Right renal pelvis (tissue), 4 donors: ENCODE data around the gene TMX4. TPM values are rescaled to one million over a fixed set of nuclear protein-coding genes. Genes with fewer than 3 reads are reported as not detected.
A peak's percentile ranks its signal among the peaks of the same experiment; 100 is the strongest.
"Not testable (repeated sequence)": the region's sequence is repeated elsewhere in the genome, so short reads cannot be mapped to it uniquely, and the experiment has no call there.

ENCODE experiments used
- DNase-seq, 4 donors: peaks; one replicate each; pipeline ENCODE4 v3.0.0-alpha.2; 2013; ENCODE audit warnings: low read depth in 4 of 4, low spot score in 3 of 4, missing footprints in 1 of 4
- polyA plus RNA-seq, 4 donors: library from polyadenylated mRNA; unstranded; fragments of 120-200 nt; gene quantifications; one replicate each; pipeline ENCODE4 v1.2.1, GENCODE V29; 2013; ENCODE audit not compliant: insufficient read length in 4 of 4

Gene TMX4, protein sequence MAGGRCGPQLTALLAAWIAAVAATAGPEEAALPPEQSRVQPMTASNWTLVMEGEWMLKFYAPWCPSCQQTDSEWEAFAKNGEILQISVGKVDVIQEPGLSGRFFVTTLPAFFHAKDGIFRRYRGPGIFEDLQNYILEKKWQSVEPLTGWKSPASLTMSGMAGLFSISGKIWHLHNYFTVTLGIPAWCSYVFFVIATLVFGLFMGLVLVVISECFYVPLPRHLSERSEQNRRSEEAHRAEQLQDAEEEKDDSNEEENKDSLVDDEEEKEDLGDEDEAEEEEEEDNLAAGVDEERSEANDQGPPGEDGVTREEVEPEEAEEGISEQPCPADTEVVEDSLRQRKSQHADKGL
- polyA plus RNA-seq, result 10 to 100 TPM; 64.4 to 99.4 (median 86.1) TPM

DNA sequence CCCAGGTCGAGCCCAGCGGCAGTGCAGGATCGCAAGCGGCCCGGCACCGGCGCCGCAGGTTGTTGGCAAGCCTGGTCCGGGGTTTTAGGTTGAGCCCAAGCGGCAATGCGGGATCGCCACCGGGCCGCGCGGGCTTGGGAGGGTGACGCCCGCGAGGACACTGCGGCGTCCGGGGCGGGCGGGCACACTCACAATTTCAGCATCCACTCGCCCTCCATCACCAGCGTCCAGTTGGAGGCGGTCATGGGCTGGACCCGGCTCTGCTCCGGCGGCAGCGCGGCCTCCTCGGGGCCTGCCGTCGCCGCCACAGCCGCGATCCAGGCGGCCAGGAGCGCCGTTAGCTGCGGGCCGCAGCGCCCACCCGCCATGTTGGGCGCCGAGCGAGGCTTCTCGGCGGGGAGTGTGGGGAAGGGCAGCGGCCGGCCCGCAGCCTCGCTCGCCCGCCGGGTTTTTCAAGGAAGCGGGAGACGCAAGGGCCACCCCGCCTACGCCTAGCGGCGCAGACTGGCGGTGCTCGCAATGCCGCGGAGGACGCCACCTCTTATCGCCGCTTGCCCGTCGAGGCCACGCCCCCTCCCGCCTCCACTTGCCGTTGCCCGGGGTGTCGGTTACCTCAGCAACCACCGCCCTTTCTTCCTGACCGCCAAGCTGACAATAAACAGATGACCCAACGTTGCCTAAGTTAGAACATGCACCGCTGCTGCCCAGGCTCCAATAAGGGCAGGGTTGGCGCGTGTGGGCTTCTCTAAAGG, at the start of gene TMX4:
TSS of gene TMX4 (minus strand) at position 516 of the 752 bp plus-strand sequence. CDS start at position 368, 148 bp downstream.
- peak; percentile 77 to 90 (median 82) for DNase-seq

DNA sequence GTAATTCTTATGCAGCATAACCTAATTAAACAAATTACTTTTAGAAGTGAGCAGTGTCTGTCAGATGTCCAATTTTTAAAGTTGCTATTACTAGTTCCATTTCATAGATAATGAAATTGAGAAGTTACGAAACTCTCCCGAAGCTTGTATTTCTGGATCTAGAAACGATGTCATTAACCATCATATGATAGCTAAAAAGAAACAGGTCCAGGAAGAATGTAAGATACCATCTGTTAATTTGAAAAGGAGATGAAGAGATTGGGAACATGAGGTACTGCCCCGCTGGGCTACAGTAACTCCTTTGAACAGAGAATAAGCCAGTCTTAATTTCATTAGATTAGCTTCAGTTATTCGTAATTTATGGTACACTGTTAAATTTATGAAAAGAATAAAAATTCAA, 47.5 kb upstream of the TMX4 start:
- no peak for DNase-seq

DNA sequence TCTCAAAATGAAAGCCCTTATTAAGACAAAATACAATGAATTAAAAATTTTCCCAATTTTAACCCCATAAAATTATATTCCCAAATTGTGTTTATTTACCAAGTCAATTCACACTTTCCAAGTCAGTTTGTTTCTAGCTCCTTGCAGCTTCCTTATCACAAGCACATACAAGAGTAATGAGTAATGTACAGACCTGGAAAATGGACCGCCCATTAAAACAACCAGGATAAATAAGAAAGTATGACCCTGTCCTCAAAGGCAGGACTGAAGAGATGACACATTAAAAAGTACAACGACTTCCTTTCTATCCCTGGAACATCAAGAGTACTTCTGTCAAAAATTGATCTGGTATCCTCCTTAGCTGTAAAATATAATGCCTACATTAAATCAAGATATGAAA, 47.1 kb upstream of the TMX4 start:
- no peak for DNase-seq

DNA sequence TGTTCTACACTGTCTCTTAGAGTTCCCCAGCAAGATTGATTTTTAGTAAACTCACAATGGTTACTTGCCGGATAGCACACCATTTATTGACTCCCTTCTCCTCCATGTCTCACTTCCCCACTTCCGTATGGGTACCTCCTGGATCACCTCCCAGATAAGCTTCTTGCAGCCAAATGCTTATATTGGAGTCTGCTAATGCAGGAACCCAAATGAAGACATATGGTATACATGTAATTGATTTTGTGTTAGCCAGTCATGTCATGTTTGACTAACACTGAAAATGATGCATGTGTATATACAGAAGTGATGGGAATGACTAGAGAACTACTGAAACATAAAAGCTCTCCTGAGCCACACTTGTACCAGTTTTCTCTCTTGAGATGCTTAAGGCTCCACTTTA, 46.1 kb upstream of the TMX4 start:
- no peak for DNase-seq

DNA sequence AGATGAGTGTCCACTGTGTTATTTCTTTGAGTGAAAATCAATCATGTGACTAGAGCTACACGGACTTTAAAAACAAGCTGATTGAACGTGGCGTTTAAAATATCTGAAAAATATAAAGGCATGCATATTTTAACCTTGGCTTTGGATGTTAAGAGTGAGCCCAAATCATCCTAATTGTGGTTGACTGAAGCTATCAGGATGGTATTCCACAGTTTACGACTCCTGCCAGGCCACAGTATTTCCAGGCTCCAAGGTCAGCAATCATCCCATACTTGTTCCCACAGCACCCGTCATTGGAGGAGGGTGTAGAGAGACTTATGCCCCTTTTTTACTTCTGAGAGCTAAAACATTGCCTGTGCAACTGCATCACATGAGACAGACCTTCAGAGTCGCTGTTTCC, 43.2 kb upstream of the TMX4 start:
- no peak for DNase-seq

DNA sequence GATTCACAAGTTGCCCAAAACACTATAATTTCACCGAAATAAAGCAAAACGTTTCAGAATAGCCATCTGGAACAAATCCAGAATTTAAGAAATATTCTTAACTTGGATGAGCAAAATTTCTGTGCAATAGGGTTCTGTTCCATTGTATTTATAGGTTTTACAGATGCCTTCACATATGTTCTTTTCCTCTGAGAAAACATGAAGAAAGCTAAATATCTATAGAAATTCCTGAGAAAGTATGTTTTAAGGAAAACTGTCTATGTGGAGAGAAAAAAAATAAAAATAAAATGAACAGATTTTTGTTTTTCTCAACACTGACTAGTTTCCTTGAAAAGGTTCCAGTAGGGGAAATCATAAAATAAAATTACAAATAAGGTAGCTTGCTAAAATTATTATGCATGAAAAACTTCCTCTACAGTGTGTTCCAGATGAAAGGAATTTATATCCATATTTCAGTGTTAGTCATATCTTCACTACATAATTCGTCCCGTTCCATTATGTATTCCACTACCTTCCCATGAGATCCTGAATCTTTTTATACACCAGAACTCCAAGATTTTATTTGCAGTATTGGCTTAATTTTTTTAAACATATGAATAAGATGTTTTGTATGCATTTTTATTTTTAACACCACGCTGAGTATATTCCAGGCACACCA, 42.4 kb upstream of the TMX4 start:
- no peak for DNase-seq

DNA sequence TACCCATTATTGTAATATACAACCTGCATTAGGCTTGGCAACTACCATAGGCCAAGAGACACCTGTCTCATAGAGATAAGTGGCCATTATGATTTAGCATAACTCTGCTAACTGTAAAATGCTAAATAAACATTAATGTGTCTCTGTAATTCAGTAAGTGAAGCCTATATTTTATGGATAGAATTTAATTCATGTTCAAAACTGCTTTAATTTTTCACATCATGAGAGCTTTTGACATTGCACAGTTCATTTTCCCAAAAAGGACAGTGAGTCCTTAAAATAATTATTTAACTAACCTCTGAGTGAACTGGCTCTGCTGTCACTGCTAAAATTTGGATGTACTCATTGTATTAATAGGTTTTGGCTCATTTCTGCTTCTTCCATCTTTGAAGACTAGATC, 41.4 kb upstream of the TMX4 start:
- DNase-seq, result no peak

DNA sequence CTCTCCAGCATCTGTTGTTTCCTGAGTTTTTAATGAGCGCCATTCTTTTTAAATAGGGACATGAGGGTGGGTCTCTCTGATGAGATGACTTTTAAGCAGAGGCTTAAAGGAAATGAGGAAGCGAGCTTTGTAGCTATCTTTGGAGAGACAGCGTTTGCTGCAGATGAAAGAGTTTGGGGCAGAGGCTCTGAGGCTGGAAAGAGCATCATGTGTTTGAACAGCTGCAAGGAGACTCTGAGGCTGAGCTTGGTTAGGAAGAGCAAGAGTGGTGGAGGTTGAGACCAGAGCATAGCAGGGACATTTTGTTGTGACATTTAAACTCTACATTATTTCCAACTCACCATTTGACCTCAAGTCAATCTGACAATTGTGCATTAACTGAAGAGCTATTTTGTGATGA, 38.3 kb upstream of the TMX4 start:
- no peak for DNase-seq

DNA sequence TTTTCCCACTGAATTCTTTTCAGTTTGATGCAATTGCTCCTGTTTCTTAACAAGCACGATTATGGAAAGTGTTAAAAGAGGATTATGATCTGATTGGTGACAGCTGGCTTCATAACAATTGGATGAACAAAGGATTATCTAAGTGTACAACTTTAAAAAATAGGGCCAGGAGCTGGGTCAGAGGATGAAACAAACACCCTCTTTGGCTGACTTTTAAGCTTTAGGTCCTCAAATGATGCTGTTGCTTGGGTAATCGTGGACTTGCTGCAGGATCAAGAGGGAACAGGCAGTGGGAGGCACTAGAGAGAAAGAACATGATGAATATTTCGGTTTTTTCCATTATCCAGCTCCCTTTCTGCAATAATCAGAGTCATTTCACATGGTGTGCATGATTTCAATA, 35.5 kb upstream of the TMX4 start:
- no peak for DNase-seq

DNA sequence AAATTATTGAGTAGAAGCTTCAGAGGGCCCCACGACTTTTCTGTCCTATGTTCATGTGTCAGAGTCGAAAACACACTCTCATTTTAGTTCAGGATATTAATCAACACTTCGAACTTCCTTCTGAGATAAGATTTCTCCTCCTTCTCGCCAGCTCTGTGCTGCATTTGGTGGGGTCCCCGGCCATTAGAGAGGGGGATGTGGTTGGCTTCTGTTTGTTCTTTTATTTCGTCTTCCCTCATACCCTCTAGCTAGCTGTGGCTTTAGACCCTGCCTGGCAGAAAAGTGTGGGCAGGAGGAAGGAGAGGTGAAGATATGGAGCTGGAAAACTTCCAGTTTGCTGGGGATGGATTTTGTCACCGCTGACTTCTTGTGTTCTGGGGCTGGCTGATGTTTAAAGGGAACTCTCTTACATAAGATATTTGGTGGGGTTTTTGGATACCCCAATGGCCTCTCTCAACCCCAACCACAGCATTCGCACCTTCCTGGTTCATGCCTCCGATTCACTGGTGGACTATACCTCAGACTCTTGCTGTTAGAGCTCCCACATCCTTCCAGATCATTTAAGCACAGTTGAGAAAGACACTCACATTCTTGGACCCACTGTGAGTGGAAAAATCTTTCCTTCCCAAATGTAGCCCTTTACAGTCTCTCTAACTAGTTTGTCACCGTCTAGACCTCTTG, 30.7 kb upstream of the TMX4 start:
- no peak for DNase-seq

DNA sequence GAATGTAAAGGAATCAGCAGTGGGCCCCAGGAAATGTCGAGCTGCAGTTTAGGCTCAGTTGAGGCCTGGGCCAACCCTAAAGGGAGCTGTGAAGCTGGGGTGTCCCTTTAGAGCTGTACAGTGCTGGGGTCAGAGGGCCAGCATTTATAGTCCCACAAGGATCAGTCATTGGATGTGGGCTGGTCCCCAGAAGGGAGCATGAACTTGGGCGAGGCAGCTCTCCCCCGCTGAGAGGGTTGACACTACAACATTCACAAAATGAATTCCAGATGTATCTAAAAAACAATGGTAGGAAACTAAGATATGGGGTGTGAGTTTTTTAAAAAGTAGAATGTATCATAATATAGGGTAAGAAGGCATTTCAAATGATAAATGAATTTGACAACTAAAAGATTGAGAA, 29.7 kb upstream of the TMX4 start:
- DNase-seq, result no peak

DNA sequence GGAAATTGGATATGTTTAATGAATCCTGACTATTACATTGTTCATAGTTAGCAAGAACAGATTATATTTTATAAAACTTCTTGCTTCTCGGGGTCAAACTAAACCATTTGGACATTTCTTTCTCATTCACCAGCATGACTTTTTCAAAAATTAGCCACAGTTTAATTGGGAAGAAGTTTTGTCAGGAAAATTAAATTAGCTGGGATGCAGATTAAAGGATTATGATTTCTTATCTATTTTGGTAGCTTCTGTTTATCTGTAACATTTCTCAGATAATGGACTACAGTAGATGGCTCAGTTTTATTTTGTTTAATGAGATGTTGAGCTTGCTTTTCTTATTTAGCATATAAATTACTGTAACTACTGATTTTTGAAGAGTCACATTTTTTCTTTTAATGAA, 26.4 kb upstream of the TMX4 start:
- DNase-seq, result no peak

DNA sequence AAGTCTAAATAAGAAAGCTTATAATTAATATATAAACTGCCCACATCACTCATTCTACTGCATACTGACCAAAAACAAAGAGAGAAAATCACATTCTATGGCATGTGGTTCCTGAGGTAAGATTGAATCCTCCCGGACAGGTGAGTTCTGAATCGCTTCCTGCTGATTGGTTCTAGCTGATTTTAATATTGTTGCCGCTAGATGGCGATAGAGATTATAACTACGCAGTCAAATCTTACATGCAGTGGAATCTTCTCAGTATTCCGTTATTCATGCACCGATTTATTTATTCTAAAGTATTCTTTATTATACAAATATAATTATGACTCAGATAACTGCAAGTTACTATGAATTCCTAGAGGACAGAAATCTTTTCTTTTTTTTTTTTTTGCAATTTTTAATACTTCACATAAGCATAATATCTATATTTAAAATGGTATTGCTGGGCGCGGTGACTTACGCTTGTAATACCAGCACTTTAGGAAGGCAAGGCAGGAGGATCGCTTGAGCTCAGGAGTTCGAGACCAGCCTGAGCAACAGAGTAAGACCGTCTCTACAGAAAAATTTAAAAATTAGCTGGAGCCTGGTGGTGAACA, 24.2 kb upstream of the TMX4 start:
- peak; percentile 42 to 61 (median 50) for DNase-seq

DNA sequence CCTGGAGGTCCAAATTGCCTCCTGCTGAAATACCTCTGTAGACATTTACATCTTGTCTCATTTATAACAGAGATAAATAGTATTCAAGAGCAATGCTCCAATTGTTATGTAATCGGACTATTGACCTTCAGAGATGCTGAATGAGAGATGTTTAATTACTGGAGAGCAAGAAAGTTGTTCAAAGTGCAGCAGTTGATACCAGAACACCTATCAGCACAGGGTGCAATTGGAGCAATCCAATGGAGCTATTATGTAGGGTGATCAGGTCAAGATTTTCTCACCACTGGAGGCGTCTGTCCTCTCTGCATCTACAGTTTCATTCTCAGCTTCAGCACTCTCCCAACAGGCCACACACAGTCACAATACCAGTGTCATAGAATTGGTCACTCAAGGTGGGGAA, 19.5 kb upstream of the TMX4 start:
- no peak for DNase-seq

DNA sequence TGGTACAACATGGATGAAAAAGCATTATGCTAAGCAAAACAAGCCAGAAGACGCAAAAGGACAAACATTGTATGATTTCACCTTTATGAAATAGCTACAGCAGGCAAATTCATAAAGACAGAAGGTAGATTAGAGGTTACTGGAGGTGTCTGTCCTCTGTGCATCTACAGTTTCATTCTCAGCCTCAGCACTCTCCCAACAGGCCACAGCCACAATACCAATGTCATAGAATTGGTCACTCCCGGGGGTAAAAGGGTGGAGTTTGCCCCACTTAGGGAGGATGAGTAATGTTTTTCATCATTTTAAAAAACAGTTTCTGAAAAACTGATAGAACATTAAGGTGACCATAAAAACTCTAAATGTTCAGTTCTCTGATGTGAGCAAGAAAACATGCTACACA, 17.2 kb upstream of the TMX4 start:
- DNase-seq, result no peak

DNA sequence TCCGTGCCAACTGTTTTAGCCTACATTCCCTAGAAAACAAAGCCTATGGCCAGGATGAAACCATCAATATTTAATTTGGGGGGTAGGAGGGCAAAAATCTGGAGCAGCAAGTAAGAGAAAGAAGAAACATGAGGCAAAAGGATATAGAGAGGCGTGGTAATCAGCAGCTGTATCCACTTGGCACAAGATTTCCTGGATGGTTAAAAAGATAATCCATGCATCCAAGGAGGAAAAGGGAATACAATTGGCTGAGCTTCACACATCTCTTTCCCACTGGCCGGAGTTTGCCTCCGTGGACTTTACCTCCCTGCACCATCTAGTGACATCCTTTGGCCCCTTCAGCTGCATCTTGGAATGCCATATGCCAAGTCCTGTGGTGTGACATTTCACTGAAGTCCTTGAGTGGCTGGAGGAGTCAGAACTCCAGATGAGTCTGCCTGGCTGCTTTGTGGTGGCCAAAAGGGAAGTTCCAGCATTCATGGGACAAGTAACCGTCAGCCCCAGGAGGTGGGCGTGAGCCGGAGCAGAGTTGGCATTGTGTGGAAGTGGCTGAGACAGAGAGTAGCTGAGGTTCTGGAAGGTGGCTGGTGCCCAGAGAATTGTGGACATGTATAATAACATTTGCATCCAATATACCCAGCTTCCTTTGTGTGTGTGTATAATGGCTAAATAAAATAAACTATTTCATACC, 13.7 kb upstream of the TMX4 start:
- DNase-seq, result no peak

DNA sequence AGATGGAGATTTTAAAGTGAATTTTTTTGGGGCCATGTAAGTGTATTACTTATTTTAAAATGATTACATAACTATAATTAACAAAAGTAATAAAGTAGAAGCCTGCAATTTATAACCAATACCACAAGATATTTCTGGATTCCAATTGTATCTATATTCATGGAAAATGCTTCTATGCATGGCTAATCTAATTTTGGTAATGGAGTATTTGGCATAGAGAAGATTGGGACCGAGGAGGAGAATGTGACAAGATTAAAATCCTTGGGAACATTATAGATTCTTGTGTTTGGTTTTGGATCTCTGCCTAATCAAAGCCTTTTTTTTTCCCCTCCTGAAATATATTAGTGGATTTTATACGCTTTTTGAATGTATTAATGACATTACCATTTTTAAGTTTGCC, 12.9 kb upstream of the TMX4 start:
- no peak for DNase-seq

DNA sequence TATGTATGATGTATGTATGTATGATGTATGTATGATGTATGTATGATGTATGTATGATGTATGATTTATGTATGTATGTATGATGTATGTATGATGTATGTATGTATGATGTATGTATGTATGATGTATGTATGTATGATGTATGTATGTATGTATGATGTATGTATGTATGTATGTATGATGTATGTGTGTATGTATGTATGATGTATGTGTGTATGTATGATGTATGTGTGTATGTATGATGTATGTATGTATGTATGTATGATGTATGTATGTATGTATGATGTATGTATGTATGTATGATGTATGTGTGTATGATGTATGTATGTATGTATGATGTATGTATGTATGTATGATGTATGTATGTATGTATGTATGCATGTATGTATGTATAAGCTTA, 12.0 kb upstream of the TMX4 start:
- DNase-seq, result not testable (repeated sequence)

DNA sequence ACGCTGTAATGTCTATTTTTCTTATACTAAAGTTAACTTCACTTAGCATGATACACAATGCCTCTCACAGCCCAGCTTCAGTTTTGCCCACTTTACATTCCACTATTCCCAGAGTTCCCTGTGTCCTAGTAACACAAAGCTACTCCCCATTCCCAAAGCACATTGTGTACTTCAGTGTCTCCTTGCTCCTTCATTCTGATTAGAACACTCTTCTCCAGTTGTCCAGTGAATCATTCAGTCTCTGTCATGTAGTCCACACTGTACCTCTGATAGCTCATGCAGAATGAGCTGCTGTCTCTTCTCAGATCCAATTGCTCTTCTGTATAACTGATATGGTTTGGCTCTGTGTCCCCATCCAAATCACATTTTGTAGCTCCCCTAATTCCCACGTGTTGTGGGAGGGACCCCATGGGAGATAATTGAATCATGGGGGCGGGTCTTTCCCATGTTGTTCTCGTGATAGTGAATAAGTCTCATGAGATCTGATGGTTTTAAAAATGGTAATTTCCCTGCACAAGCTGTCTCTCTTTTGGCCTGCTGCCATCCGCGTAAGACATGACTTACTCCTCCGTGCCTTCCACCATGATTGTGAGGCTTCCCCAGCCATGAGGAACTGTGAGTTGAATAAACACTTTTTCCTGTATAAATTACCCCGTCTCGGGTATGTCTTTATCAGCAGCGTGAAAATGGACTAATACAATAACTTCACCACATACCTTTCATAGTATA, 2.1 kb upstream of the TMX4 start:
- no peak for DNase-seq
